Lung (tissue), 12 donors: ENCODE data around the gene LARP1B. TPM values are rescaled to one million over a fixed set of nuclear protein-coding genes. Genes with fewer than 3 reads are reported as not detected.
"Not testable (repeated sequence)": the region's sequence is repeated elsewhere in the genome, so short reads cannot be mapped to it uniquely, and the experiment has no call there.

Experiments
- ATAC-seq: fragments of 200-7000 bp; cut with Tn5 transposase; one replicate; pipeline ENCODE4 v1.9.1; 2020; ENCODE audit warnings: moderate number of reproducible peaks; ENCODE audit not compliant: insufficient read depth, low FRiP score
- DNase-seq, 3 donors: peaks; one replicate each; pipeline ENCODE4 v3.0.0-alpha.2; 2013 to 2017
- H3K27ac ChIP-seq, 2 donors: one replicate each; pipeline ENCODE4 v1.5.1; 2013; ENCODE audit warnings: mild to moderate bottlenecking in 2 of 2, moderate library complexity in 2 of 2, control low read depth in 1 of 2, inconsistent platforms in 1 of 2, low read depth in 1 of 2, low read length in 1 of 2
- H3K27me3 ChIP-seq, 3 donors: one replicate each; pipeline ENCODE4 v1.5.1; 2013; ENCODE audit warnings: low read length in 2 of 3; ENCODE audit not compliant: control insufficient read depth in 3 of 3, insufficient read depth in 3 of 3
- H3K36me3 ChIP-seq, 4 donors: one replicate each; pipeline ENCODE4 v1.5.1; 2013; ENCODE audit warnings: low read length in 4 of 4, mild to moderate bottlenecking in 1 of 4, moderate library complexity in 1 of 4; ENCODE audit not compliant: control insufficient read depth in 4 of 4, insufficient read depth in 4 of 4
- H3K4me1 ChIP-seq, 5 donors: one replicate each; pipeline ENCODE4 v1.5.1; 2013; ENCODE audit warnings: low read length in 5 of 5, mild to moderate bottlenecking in 2 of 5, moderate library complexity in 1 of 5; ENCODE audit not compliant: control insufficient read depth in 5 of 5, insufficient read depth in 5 of 5
- H3K4me3 ChIP-seq: one replicate; pipeline ENCODE4 v1.5.1; 2013; ENCODE audit warnings: mild to moderate bottlenecking, control low read depth, moderate library complexity
- H3K9ac ChIP-seq, 2 donors: one replicate each; pipeline ENCODE4 v1.5.1; 2013; ENCODE audit warnings: low read length in 2 of 2, control low read depth in 1 of 2; ENCODE audit not compliant: insufficient read depth in 1 of 2
- H3K9me3 ChIP-seq, 4 donors: one replicate each; pipeline ENCODE4 v1.5.1; 2013; ENCODE audit warnings: low read length in 3 of 4, mild to moderate bottlenecking in 1 of 4, moderate library complexity in 1 of 4; ENCODE audit not compliant: control insufficient read depth in 4 of 4, insufficient read depth in 3 of 4
- WGBS, 2 donors: extraction: QIAGEN DNeasy Blood & Tissue Kit; methylation state at CpG; one replicate each; pipeline ENCODE4 v1.1.7; 2013; 5-methylcytosine and 5-hydroxymethylcytosine counted together
- polyA plus RNA-seq, 2 donors: library from polyadenylated mRNA; stranded (reverse); fragments of 200-250 nt; gene quantifications; one replicate each; pipeline ENCODE4 v1.2.1, GENCODE V29; 2013
- total RNA-seq, 2 donors: library from RNA; depleted of rRNA in 1 of 2; stranded (reverse); fragments of >200 nt in 1 of 2; gene quantifications; one replicate each; pipeline ENCODE4 v1.2.1, GENCODE V29; 2014 to 2021
- TF ChIP-seq, protein P1 (sequence below): IDR thresholded peaks from 2 replicates; pipeline ENCODE4 v1.5.1; 2012; ENCODE audit warnings: mild to moderate bottlenecking; ENCODE audit errors: control extremely low read depth, extremely low read depth
- donor health status: control.
- donor health status: control.
- donor health status: Bipolar disorder and iron deficiency.
- donor health status: healthy.
- donor health status: DM: yes; HTN: yes; CAD: no.

The LARP1B gene
- total and polyA plus RNA-seq, 4 donors: 10.6 to 27.9 (median 15.0) TPM

DNA sequence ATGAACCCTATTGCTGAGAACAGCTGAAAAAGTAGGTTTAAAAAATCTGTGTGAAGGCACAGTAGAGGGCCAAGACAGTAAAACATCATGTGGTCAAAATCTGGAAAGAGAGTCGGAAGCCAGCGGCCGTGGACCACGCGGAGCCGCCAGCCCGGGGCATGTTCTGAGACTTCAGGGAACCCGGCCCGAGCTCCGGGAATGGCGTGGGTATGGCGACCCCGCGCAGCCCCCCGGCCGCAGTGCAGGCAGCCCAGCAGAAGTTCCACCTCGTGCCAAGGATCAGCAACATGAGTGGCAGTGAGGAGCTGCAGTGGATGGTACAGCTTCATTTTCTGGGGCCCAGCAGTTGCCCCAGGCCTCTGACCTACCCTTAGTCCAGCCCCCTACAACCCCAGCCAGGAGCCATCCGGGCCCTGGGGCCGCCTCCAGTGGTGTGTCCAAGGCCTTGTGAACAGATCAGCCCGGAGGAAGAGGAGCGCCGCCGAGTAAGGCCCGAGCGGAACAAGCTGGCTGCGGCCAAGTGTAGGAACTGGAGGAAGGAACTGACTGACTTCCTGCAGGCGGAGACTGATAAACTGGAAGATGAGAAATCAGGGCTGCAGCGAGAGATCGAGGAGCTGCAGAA lies 94.2 kb downstream of the LARP1B start:
- H3K27ac ChIP-seq: no peak overlapping the region
- H3K9me3 ChIP-seq: peaks cover 0 to 4% (median 0%) of the 10 kb centered on the region in 4 donors
- ATAC-seq (no peak), DNase-seq (no peak)
- H3K4me3 ChIP-seq: no peak overlapping the region
- no peaks in the 10 kb centered on the region for H3K27me3 ChIP-seq
- H3K36me3 ChIP-seq: peaks cover 0 to 11% (median 6%) of the 10 kb centered on the region in 4 donors
- H3K9ac ChIP-seq: no peak overlapping the region
- TF ChIP-seq, protein P1, sequence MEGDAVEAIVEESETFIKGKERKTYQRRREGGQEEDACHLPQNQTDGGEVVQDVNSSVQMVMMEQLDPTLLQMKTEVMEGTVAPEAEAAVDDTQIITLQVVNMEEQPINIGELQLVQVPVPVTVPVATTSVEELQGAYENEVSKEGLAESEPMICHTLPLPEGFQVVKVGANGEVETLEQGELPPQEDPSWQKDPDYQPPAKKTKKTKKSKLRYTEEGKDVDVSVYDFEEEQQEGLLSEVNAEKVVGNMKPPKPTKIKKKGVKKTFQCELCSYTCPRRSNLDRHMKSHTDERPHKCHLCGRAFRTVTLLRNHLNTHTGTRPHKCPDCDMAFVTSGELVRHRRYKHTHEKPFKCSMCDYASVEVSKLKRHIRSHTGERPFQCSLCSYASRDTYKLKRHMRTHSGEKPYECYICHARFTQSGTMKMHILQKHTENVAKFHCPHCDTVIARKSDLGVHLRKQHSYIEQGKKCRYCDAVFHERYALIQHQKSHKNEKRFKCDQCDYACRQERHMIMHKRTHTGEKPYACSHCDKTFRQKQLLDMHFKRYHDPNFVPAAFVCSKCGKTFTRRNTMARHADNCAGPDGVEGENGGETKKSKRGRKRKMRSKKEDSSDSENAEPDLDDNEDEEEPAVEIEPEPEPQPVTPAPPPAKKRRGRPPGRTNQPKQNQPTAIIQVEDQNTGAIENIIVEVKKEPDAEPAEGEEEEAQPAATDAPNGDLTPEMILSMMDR: no peak
- H3K4me1 ChIP-seq: no peaks in the 10 kb centered on the region
- WGBS, 2 donors: 92 to 94% methylated on average over 29 of the region's 29 CpGs

DNA sequence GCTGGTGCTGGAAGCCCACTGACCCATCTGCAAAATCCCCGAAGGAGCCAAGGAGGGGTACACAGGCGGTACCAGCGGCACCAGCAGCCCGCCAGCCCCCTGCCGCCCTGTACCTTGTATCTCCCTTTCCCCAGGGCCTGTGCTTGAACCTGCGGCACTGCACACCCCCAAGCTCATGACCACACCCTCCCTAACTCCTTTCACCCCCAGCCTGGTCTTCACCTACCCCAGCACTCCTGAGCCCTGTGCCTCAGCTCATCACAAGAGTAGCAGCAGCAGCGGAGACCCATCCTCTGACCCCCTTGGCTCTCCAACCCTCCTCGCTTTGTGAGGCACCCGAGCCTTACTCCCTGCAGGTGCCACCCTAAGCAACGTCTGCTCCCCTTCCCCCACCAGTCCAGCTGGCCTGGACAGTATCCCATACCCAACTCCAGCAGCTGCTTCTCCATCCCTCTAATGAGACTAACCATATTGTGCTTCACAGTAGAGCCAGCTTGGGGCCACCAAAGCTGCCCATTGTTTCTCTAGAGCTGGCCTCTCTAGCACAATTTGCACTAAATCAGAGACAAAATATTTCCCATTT lies 94.9 kb downstream of the LARP1B start:
- no peak for DNase-seq
- TF ChIP-seq, protein P1: no peak
- H3K36me3 ChIP-seq: peaks cover 0 to 11% (median 6%) of the 10 kb centered on the region in 4 donors
- 98 to 99% methylated on average over 10 of the region's 10 CpGs for WGBS, 2 donors
- peaks cover 0 to 4% (median 0%) of the 10 kb centered on the region in 4 donors for H3K9me3 ChIP-seq
- no peak overlapping the region for H3K27ac ChIP-seq
- no peak overlapping the region for H3K9ac ChIP-seq
- H3K4me3 ChIP-seq: no peak overlapping the region
- H3K4me1 ChIP-seq: no peaks in the 10 kb centered on the region
- H3K27me3 ChIP-seq: no peaks in the 10 kb centered on the region
- no peak for ATAC-seq

DNA sequence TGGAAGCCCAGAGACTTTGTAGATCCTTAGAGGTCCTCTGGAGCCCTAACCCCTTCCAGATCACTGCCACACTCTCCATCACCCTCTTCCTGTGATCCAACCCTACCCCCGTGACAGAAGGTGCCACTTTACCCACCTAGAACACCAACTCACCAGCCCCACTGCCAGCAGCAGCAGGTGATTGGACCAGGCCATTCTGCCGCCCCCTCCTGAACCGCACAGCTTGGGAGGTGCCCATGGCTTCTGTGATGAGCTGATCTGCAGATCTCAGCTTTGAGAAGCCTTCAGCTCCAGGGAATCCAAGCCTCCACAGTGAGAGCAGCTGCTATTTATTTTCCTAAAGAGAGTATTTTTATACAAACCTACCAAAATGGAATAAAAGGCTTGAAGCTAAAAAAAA lies 95.4 kb downstream of the LARP1B start:
- ATAC-seq, H3K4me3 ChIP-seq, H3K4me1 ChIP-seq, H3K27me3 ChIP-seq, H3K9ac ChIP-seq, H3K27ac ChIP-seq, H3K9me3 ChIP-seq, DNase-seq: not testable (repeated sequence)
- 96 to 99% methylated on average over 3 of the region's 3 CpGs for WGBS, 2 donors
- peaks cover 0 to 11% (median 6%) of the 10 kb centered on the region in 4 donors for H3K36me3 ChIP-seq

DNA sequence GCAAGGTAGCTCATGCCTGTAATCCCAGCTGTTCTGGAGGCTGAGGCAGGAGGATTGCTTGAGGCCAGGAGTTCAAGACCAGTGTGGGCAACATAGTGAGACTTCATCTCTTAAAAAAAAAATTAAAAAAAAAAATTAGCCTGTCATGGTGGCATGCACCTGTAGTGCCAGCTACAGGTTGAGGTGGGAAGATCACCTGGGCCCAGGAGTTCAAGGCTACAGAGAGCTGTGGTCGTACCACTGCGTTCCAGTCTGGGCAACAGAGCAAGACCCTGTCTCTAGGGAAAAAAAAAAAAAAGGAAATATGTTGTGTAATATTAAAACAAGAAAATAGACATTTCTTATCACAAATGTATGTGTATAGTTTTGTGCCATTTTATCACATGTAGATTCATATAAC lies 97.8 kb downstream of the LARP1B start:
- H3K9ac ChIP-seq: no peak overlapping the region
- H3K36me3 ChIP-seq: peaks cover 0 to 9% (median 6%) of the 10 kb centered on the region in 4 donors
- no peak overlapping the region for H3K4me3 ChIP-seq
- DNase-seq (no peak), ATAC-seq (no peak)
- H3K4me1 ChIP-seq: no peaks in the 10 kb centered on the region
- no peaks in the 10 kb centered on the region for H3K27me3 ChIP-seq
- H3K9me3 ChIP-seq: peaks cover 0 to 4% (median 0%) of the 10 kb centered on the region in 4 donors
- TF ChIP-seq, protein P1: no peak
- H3K27ac ChIP-seq: no peak overlapping the region
- WGBS, 2 donors: 93 to 95% methylated on average over 2 of the region's 2 CpGs
